Gastroesophageal sphincter (tissue), 3 donors: Measurements from ENCODE around the gene APOLD1.

Experiments used
- CTCF ChIP-seq, 4 experiments: fragments of 200-600 bp in 2 of 4; fragments of 450-650 bp in 2 of 4; sonication (generic) in 1 of 4; IDR thresholded peaks; one replicate each; pipeline ENCODE4 v1.5.1; 2017 to 2019; ENCODE audit warnings: antibody characterized with exemption in 4 of 4, mild to moderate bottlenecking in 2 of 4, moderate library complexity in 2 of 4
- POLR2A ChIP-seq, 2 donors: fragments of 450-650 bp; IDR thresholded peaks; one replicate each; pipeline ENCODE4 v1.6.1; 2017; ENCODE audit warnings: antibody characterized with exemption in 2 of 2, mild to moderate bottlenecking in 2 of 2, moderate library complexity in 1 of 2
- POLR2AphosphoS5 ChIP-seq: sonication (generic); formaldehyde crosslinking; IDR thresholded peaks from one replicate; pipeline ENCODE4 v1.6.1; 2017; ENCODE audit warnings: antibody characterized with exemption

- no peak for TF ChIP-seq POLR2AphosphoS5
- no peak for TF ChIP-seq CTCF (IDR thresholded peaks at IDR 0.05)
- no peak for TF ChIP-seq POLR2A (IDR thresholded peaks at IDR 0.05)
Measured at GRCh38 chr12:12818701-12819100, 33.2 kb downstream of the APOLD1 start.
